ENCODE data around the gene ADGRA3. TPM values are rescaled to one million over a fixed set of nuclear protein-coding genes. Genes with fewer than 3 reads are reported as not detected.

Gene ADGRA3
- total RNA-seq, 2 experiments from 2014 or later, result not detected

- H3K9me3 ChIP-seq (ENCODE audit: low read length), result no peaks in the 10 kb centered on the region
- no peaks in the 10 kb centered on the region for H3K9me2 ChIP-seq (ENCODE audit: insufficient read depth, low read length)
- no TSS peak for BruUV-seq (replicated peaks)
- H3K4me2 ChIP-seq (ENCODE audit: low read length), result no peak overlapping the region
- H2AFZ ChIP-seq (ENCODE audit: low read length), result no peak overlapping the region
- no peak overlapping the region for H3K4me3 ChIP-seq (ENCODE audit: low read depth, low read length, poor library complexity, severe bottlenecking)
- no peaks in the 10 kb centered on the region for H3K4me1 ChIP-seq (ENCODE audit: insufficient read depth, low read length, poor library complexity, severe bottlenecking)
- TF ChIP-seq, protein P1, sequence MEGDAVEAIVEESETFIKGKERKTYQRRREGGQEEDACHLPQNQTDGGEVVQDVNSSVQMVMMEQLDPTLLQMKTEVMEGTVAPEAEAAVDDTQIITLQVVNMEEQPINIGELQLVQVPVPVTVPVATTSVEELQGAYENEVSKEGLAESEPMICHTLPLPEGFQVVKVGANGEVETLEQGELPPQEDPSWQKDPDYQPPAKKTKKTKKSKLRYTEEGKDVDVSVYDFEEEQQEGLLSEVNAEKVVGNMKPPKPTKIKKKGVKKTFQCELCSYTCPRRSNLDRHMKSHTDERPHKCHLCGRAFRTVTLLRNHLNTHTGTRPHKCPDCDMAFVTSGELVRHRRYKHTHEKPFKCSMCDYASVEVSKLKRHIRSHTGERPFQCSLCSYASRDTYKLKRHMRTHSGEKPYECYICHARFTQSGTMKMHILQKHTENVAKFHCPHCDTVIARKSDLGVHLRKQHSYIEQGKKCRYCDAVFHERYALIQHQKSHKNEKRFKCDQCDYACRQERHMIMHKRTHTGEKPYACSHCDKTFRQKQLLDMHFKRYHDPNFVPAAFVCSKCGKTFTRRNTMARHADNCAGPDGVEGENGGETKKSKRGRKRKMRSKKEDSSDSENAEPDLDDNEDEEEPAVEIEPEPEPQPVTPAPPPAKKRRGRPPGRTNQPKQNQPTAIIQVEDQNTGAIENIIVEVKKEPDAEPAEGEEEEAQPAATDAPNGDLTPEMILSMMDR (conservative IDR thresholded peaks at IDR 0.05; ENCODE audit: low read length), result no peak
- no peak for TF ChIP-seq EZH2phosphoT487 (IDR thresholded peaks at IDR 0.05; ENCODE audit: borderline replicate concordance, low read depth, low read length)
- H3K36me3 ChIP-seq (ENCODE audit: insufficient read depth, low read length), result no peaks in the 10 kb centered on the region
- intact Hi-C loops (cut with micrococcal nuclease; ENCODE audit: unreplicated experiment), result no loop called here
- ChIA-PET POLR2A (interaction anchor here (0.6 kb wide), 1 partner anchor 32 kb away, joined by 4 read pairs; no protein-coding TSS in a partner anchor), CTCF (ENCODE audit: unreplicated experiment) (no interaction called here)
- H4K20me1 ChIP-seq (ENCODE audit: insufficient read depth, low read length), result no peaks in the 10 kb centered on the region
- H3K27ac ChIP-seq (ENCODE audit: low read depth, low read length, poor library complexity, severe bottlenecking), result no peak overlapping the region
- no peak for DNase-seq (ENCODE audit: low spot score)
- H3K79me2 ChIP-seq (ENCODE audit: insufficient read depth, low read depth, low read length), result no peaks in the 10 kb centered on the region
Observed at GRCh38 chr4:22487328-22487727, 28.5 kb downstream of the ADGRA3 start.

DNA sequence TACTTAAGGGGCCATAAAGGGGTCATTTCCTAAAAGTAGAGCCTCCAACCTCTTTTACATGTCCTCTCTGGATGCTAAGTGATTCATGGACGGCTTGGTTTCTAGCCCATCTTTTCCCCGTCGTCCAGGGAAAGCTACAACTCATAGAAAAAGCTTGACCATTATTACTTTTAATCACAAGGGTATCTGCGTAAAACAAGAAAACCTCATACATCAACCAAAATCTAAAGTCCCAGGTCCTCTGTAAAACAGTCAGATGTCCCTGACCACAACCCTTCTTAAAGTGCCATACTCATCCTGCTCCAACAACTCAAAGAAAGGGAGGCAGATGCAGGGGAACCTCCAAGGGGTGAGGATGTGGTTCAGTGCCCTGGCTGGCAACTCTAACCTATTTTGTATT, 29.6 kb downstream of the ADGRA3 start:
- no peaks in the 10 kb centered on the region for H3K9me3 ChIP-seq (ENCODE audit: low read length)
- no peaks in the 10 kb centered on the region for H3K9me2 ChIP-seq (ENCODE audit: insufficient read depth, low read length)
- no TSS peak for BruUV-seq (replicated peaks)
- no peaks in the 10 kb centered on the region for H4K20me1 ChIP-seq (ENCODE audit: insufficient read depth, low read length)
- POLR2A ChIA-PET, result no interaction called here
- no peaks in the 10 kb centered on the region for H3K4me1 ChIP-seq (ENCODE audit: insufficient read depth, low read length, poor library complexity, severe bottlenecking)
- H3K27ac ChIP-seq (ENCODE audit: low read depth, low read length, poor library complexity, severe bottlenecking), result no peak overlapping the region
- CTCF ChIA-PET (ENCODE audit: unreplicated experiment), result no interaction called here
- intact Hi-C loops (cut with micrococcal nuclease; ENCODE audit: unreplicated experiment), result no loop called here
- DNase-seq (ENCODE audit: low spot score), result no peak
- no peaks in the 10 kb centered on the region for H3K36me3 ChIP-seq (ENCODE audit: insufficient read depth, low read length)
- no peak overlapping the region for H3K4me3 ChIP-seq (ENCODE audit: low read depth, low read length, poor library complexity, severe bottlenecking)
- H3K79me2 ChIP-seq (ENCODE audit: insufficient read depth, low read depth, low read length), result no peaks in the 10 kb centered on the region
- no peak overlapping the region for H3K4me2 ChIP-seq (ENCODE audit: low read length)
- TF ChIP-seq EZH2phosphoT487 (IDR thresholded peaks at IDR 0.05; ENCODE audit: borderline replicate concordance, low read depth, low read length), result no peak
- TF ChIP-seq, protein P1 (conservative IDR thresholded peaks at IDR 0.05; ENCODE audit: low read length), result no peak
- H2AFZ ChIP-seq (ENCODE audit: low read length), result no peak overlapping the region

DNA sequence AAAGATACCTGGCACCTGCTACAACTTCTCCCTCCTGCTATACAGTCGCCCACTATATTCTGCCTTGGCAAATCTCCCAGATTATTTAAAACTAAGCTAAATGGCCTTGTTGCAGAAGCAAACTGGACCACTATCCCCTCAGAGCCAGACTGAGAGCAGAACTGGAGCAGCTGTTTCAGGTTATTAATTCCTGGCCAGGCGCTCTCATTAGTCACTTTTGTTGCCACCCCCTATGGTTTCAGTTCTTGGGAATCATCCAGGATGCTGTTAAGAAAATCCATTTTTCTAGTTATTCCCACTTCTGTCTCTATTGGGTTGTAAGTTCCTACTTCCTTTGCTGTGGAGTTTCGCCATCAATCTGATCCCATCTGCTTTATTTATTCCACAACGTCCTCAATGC, 30.1 kb downstream of the ADGRA3 start:
- DNase-seq (ENCODE audit: low spot score), result no peak
- no peak overlapping the region for H3K4me2 ChIP-seq (ENCODE audit: low read length)
- H3K27ac ChIP-seq (ENCODE audit: low read depth, low read length, poor library complexity, severe bottlenecking), result no peak overlapping the region
- no peak overlapping the region for H3K4me3 ChIP-seq (ENCODE audit: low read depth, low read length, poor library complexity, severe bottlenecking)
- intact Hi-C loops (cut with micrococcal nuclease; ENCODE audit: unreplicated experiment), result no loop called here
- no peaks in the 10 kb centered on the region for H3K79me2 ChIP-seq (ENCODE audit: insufficient read depth, low read depth, low read length)
- no peaks in the 10 kb centered on the region for H4K20me1 ChIP-seq (ENCODE audit: insufficient read depth, low read length)
- ChIA-PET POLR2A (no interaction called here), CTCF (ENCODE audit: unreplicated experiment) (no interaction called here)
- TF ChIP-seq EZH2phosphoT487 (IDR thresholded peaks at IDR 0.05; ENCODE audit: borderline replicate concordance, low read depth, low read length), result no peak
- TF ChIP-seq, protein P1 (conservative IDR thresholded peaks at IDR 0.05; ENCODE audit: low read length), result no peak
- no TSS peak for BruUV-seq (replicated peaks)
- no peak overlapping the region for H2AFZ ChIP-seq (ENCODE audit: low read length)
- H3K4me1 ChIP-seq (ENCODE audit: insufficient read depth, low read length, poor library complexity, severe bottlenecking), result no peaks in the 10 kb centered on the region
- no peaks in the 10 kb centered on the region for H3K9me3 ChIP-seq (ENCODE audit: low read length)
- no peaks in the 10 kb centered on the region for H3K9me2 ChIP-seq (ENCODE audit: insufficient read depth, low read length)
- H3K36me3 ChIP-seq (ENCODE audit: insufficient read depth, low read length), result no peaks in the 10 kb centered on the region

Measured in OCI-LY7 (cell line).